ENCODE measurements around the gene SMARCE1. TPM values are rescaled to one million over a fixed set of nuclear protein-coding genes. Genes with fewer than 3 reads are reported as not detected.
A peak's percentile ranks its signal among the peaks of the same experiment; 100 is the strongest.
"Not testable (repeated sequence)": the region's sequence is repeated elsewhere in the genome, so short reads cannot be mapped to it uniquely, and the experiment has no call there.

The SMARCE1 gene
- total RNA-seq, 1 experiment from 2014 or later, result 84.5 TPM

DNA sequence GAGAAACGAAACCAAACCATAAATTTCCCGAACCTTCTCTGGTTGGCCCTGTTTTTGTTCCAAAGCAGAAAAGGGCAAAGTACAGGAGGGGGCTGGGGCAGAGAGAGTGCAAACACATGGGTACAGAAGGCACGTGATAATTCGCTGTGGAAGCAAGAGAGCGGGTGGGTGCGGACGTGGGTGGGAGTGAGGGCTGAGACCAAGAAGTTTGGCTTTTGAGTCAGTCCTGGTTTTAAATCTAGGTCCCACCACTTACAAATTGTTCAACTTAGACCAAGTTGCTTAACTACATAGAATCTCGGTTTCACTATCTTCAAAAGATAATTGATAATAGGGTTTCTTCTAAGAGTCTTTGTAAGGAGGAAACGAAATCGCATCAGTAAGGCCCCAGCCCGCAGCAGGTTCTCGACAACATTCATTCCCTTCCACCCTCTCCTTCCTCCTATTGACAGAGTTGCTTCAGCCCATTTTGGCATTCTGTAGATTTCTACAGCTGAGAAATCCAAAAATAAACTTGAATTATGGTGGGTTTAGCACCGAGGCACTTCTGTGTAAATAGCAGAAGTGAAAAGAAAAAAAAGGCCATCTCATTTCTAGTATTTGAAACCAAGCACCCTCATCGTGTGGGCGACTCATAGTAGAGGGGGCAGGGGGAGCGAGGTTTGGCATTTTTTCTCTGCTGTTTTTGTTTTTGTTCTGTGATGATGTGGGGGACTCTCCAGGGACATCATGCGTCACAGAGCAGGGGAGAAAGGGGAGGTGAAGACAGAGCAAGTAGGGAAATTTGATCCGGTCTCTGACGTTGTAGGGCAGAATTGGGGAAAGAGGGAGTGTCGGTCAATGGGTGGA is 48.8 kb downstream of the SMARCE1 start:
- DNase-seq (ENCODE audit: low read depth, low spot score), result peak; percentile 97
- in situ Hi-C loops (cut with HindIII; ENCODE audit: low pct_unique_long_range_greater_than_20kb, low sequenced_read_pairs), result no loop called here

DNA sequence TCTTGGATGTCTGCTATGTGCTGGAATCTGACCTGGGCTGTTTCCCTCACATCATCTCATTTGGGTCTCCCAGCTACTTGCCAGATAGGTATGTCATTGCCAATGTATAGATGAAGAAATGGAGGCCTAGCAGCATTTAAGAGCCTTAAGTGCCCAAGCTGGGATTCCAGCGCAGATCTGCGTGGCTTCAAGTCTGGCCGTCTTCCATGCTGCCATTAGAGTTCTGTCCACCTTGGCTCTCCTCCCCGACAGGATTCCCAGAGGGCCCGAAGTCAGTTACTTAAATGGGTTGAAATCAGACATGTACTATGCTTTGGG is 49.4 kb downstream of the SMARCE1 start:
- no peak for DNase-seq (ENCODE audit: low read depth, low spot score)
- in situ Hi-C loops (cut with HindIII; ENCODE audit: low pct_unique_long_range_greater_than_20kb, low sequenced_read_pairs), result no loop called here

DNA sequence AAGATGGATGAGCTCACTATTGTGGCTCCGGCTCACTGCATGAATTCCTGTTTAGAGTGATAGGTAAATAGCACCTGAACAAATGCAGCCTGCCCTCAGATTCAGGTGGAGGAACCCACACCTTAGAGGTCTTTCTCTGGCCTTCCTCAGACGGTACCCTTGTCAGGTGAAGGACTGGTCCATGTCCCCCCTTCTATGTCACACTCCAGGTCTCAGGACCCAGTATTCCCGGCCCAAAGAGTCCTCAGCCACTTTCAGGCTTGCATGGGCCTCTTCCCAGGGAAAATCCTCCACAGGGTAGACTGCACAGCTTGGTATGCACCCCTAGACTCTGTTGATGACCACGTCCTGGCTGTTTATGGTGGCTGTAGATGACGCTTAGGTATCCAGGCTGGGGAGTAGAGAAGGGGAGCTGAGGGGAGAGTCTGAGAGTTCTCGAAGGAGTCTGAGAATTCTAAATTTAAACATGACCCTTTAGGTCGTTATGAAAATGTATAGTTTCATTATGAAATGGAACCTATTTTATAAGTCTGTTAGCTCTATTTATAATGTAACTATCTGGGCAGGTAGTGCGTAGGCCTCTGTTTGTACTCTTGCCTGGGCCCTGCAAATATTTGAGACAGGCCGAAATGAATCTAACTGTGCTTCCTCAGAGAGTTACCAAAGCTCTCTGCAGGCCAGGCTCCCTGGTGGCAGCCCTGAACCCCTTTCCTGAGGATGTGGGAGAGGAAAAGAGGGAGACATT is 49.9 kb downstream of the SMARCE1 start:
- no peak for DNase-seq (ENCODE audit: low read depth, low spot score)
- in situ Hi-C loops (cut with HindIII; ENCODE audit: low pct_unique_long_range_greater_than_20kb, low sequenced_read_pairs), result no loop called here

DNA sequence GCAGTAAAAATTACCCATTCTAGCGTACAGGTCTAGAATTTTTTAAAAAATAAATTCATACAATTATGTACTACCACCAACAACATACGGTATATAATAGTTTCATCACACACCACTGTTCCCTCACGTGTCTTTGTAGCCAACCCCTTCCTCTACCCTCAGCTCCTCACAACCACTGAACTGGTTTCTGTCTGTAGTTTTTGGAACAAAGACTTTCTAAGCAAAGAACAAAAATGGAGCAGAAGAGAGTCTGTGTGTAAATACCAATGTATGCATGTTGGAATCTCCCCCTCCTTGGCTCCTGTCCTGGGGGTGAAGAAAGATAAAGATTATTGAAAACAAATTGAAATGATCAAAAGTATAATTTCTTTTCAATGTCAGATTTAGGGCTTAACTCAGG is 50.5 kb downstream of the SMARCE1 start:
- in situ Hi-C loops (cut with HindIII; ENCODE audit: low pct_unique_long_range_greater_than_20kb, low sequenced_read_pairs), result no loop called here
- DNase-seq (ENCODE audit: low read depth, low spot score), result no peak

DNA sequence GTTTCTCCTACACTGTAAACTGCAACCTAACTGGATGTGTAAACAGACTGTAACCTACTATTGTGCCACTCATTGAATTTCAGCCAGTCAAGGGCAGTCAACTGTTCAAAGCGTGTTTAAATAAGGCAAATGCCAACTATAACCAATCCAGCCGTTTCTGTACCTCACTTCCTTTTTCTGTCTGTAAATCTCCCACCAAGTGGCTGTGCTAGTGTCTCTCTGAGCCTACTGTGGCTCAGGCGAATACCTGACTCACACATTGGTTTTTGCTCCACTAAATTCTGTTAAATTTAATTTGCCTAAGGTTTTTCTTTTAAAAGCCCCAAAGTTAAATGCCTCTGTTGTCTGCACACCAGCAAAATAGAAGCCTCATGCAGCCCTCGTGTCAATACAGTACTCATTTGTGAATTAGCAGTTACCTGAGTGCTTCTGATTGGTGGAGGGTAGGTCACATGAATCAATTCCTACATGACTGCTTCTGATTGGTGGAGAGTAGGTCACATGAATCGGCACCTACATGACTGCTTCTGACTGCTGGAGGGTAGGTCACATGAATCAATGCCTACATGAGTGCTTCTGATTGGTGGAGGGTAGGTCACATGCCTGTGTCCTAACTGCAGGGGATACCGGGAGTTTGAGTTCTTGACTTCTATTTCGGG is 51.2 kb downstream of the SMARCE1 start:
- in situ Hi-C loops (cut with HindIII; ENCODE audit: low pct_unique_long_range_greater_than_20kb, low sequenced_read_pairs), result no loop called here
- peak; percentile 47 for DNase-seq (ENCODE audit: low read depth, low spot score)

DNA sequence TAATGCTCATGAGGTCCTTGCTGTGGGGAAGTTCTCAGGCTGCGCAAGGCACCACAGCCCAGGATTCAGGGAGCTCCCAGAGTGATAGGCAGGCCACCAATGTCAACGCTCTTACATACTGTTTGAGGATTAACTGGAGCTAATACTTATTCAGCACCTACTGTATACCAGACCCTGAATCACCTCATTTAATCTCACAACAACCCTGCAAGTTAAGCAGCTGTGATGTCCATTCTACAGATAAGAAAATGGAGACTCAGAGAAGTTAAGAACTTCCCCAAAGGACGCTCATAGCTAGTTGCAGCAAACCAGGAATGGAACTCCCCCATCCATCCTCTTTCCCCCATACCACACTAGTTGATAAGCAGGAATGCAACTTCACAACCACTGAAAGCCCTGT is 56.9 kb downstream of the SMARCE1 start:
- no peak for DNase-seq (ENCODE audit: low read depth, low spot score)
- in situ Hi-C loops (cut with HindIII; ENCODE audit: low pct_unique_long_range_greater_than_20kb, low sequenced_read_pairs), result no loop called here

DNA sequence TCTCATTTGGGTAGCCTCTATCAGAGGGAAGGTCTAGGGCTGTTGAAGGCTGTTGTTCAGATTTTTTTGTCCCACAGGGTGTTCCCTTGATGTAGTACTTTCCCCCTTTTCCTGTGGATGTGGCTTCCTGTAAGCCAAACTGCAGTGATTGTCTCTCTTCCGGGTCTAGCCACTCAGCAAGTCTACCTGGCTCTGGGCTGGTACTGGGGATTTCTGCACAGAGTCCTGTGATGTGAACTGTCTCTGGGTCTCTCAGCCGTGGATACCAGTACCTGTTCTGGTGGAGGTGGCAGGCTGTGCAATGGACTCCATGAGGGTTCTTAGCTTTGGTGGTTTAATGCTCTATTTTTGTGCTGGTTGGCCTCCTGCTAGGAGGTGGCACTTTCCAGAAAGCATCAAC is 59.1 kb downstream of the SMARCE1 start:
- in situ Hi-C loops (cut with HindIII; ENCODE audit: low pct_unique_long_range_greater_than_20kb, low sequenced_read_pairs), result no loop called here
- DNase-seq (ENCODE audit: low read depth, low spot score), result no peak

DNA sequence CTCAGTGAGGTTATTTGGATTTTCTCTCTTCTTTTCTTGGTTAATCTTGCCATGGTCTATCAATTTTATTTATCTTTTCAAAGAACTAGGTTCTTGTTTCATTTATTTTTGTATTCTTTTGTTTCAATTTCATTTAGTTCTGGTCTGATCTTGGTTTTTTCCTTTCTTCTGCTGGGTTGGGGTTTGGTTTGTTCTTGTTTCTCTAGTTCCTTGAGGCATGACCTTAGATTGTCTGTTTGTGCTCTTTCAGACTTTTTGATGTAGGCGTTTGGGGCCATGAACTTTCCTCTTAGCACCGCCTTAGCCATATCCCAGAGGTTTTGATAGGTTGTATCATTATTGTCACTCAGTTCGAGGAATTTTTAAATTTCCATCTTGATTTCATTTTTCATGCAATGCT is 61.4 kb downstream of the SMARCE1 start:
- in situ Hi-C loops (cut with HindIII; ENCODE audit: low pct_unique_long_range_greater_than_20kb, low sequenced_read_pairs); DNase-seq (ENCODE audit: low read depth, low spot score): not testable (repeated sequence)

DNA sequence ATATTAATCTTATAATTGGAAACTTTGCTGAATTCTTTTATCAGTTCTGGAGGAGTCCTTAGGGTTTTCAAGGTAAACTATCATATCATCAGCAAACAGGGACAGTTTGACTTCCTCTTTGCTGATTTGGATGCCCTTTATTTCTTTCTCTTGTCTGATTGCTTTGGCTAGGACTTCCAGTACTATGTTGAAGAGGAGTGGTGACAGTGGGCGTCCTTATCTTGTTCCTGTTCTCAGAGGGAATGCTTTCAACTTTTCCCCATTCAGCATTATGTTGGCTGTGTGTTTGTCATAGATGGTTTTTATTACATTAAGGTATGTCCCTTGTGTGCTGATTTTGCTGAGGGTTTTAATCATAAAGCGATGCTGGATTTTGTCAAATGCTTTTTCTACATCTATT is 62.7 kb downstream of the SMARCE1 start:
- in situ Hi-C loops (cut with HindIII; ENCODE audit: low pct_unique_long_range_greater_than_20kb, low sequenced_read_pairs); DNase-seq (ENCODE audit: low read depth, low spot score): not testable (repeated sequence)

DNA sequence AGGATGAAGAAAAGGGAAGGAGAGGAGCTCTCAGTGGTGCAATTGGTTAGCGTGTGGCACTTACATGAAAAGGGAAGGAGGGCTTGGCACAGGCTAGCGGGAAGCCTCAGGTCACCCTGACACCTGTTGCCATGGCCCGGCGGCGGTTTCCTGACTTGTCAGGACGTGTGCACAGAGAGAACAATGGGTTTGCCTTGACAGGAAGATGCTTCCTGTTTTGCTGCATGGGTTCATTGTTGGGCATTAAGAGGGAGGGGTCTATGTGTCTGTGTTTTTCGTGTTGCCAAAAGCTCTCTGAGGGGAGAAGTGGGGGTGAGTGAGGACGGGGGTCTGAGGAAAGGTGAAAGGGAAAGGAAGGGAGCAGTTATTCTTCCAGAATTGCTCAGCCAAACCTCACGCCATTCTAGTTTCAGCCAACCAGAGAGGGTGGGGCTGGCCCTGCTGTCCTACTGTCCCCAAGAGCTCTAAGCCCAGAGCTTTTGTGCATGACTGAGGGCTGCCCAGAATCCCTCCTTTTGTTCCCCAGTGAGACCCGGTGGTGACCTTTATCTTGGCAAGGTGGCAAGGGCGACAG is 65.2 kb downstream of the SMARCE1 start:
- peak; percentile 34 for DNase-seq (ENCODE audit: low read depth, low spot score)

DNA sequence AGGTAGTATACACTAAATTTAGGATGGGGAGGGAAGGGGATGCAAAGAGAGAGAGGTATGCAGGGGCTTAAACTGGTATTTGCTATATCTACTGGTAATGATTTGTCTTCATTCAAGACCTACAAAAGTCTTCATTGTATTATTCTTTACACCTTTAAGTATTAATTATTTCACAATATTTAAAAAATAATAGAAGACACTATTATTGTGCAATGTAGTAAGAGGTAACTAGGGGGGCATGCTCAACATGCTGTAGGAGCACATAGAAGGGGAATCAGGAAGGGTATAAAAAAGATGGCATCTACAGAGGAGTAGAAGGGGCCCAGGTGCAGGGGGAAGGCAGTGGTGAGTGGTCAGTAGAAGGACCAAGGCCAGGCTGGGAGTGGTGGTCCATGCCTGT is 67.5 kb downstream of the SMARCE1 start:
- in situ Hi-C loops (cut with HindIII; ENCODE audit: low pct_unique_long_range_greater_than_20kb, low sequenced_read_pairs), result no loop called here
- DNase-seq (ENCODE audit: low read depth, low spot score), result no peak

More for the DNA sequence above, 65.2 kb downstream of the SMARCE1 start:
- in situ Hi-C loops (cut with HindIII; ENCODE audit: low pct_unique_long_range_greater_than_20kb, low sequenced_read_pairs), result no loop called here

DNA sequence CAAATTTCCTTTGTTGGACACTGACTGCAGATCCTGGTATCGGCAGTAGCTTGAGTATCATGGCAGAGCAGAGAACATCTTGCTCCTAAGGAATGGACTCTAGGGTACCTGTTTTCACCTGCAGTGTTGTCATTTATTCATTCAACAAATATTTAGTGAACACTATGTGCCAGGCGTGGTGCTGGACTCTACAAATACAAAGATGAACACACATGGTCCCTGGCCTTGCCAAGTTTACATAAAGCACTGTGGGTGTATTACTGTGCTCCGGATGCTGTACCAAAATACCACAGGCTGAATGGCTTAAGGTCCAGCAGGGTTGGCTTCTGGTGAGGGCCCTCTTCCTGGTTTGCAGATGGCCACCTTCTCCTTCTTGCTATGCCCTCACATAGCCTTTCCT is 68.1 kb downstream of the SMARCE1 start:
- in situ Hi-C loops (cut with HindIII; ENCODE audit: low pct_unique_long_range_greater_than_20kb, low sequenced_read_pairs), result no loop called here
- DNase-seq (ENCODE audit: low read depth, low spot score), result no peak

DNA sequence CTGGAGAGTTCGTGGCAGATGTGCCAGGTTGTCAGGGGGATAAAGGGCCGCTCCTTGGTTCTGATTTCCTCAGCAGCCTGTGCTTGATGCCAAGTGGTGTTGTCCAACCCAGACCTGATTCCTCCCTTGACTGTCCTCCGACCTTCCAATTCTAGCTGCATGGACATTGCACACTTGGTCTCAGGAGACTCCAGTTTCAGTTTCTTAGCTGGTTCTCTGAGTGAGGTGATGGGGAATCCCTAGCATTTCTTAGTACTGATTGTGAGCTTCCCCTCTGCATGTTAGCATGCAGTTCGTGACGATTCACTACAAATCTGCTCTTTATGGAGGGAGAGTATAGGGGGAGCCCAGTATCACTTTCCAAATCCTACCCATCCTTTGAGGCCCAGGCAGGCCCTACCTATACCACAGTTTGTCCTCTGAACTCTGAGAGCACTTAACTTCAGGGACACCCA is 70.0 kb downstream of the SMARCE1 start:
- DNase-seq (ENCODE audit: low read depth, low spot score), result no peak
- in situ Hi-C loops (cut with HindIII; ENCODE audit: low pct_unique_long_range_greater_than_20kb, low sequenced_read_pairs), result no loop called here

DNA sequence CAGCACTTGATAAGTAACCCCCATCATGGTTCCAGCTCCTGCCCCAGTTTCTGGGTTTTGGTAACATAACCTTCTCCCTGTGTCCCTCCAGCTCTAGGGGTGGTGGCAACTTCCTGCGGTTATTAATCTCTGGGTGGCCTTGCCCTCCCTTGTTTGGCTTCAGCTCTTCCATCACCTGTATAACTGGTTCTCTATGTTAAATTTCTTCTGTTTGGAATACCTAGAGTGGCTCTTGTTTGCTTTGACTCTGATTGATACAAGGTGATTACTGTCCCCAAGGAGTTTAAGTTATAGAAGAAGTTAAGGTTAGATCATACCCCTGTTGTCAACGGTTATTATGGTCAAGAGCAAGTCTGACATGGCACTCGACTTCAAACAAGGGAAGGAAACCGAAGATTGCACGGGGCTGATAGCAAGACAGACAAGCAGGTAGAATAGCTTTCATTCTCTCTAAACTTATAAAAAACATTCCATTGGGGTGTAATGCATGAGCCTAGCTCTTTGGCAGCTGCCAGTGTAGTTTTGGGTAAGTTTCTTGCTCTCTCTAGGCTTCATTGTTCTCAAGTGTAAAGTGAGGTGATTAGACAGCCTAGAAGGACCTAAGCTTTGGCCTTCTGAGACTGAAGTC is 71.4 kb downstream of the SMARCE1 start:
- no peak for DNase-seq (ENCODE audit: low read depth, low spot score)
- in situ Hi-C loops (cut with HindIII; ENCODE audit: low pct_unique_long_range_greater_than_20kb, low sequenced_read_pairs), result no loop called here
